GM23338 (cell line): ENCODE data around the gene RAD18.

Source experiments
- CREB1 ChIP-seq: fragments of 250-450 bp; sonication (Bioruptor Pico); IDR thresholded peaks from 2 replicates; pipeline ENCODE4 v1.5.0; 2020; ENCODE audit warnings: low read depth, mild to moderate bottlenecking, moderate library complexity
- EZH2 ChIP-seq: fragments of 200-600 bp; sonication (generic); IDR thresholded peaks from one replicate; pipeline ENCODE4 v1.8.0; 2017; ENCODE audit warnings: antibody characterized with exemption, mild to moderate bottlenecking, low read depth; ENCODE audit not compliant: unreplicated experiment
- EZH2phosphoT487 ChIP-seq: fragments of 200-600 bp; sonication (generic); IDR thresholded peaks from one replicate; pipeline ENCODE4 v1.8.1; 2018; ENCODE audit warnings: antibody characterized with exemption; ENCODE audit not compliant: unreplicated experiment
- NANOG ChIP-seq: IDR thresholded peaks from 2 replicates; pipeline ENCODE4 v1.6.1; 2016; ENCODE audit warnings: antibody characterized with exemption, borderline replicate concordance
- POLR2AphosphoS5 ChIP-seq: IDR thresholded peaks from 2 replicates; pipeline ENCODE4 v1.6.1; 2016; ENCODE audit warnings: antibody characterized with exemption, low read depth
- TF ChIP-seq, protein P1 (sequence below): IDR thresholded peaks from one replicate; pipeline ENCODE4 v1.6.1; 2018; ENCODE audit warnings: antibody characterized with exemption; ENCODE audit not compliant: unreplicated experiment
- TF ChIP-seq, protein P2 (sequence below), 2 experiments: fragments of 200-600 bp in 1 of 2; sonication (generic) in 1 of 2; conservative IDR thresholded peaks; 2 replicates each; pipeline versions ENCODE4 v1.5.1 to v1.6.1; 2016 to 2017; ENCODE audit warnings: antibody characterized with exemption in 2 of 2, low read depth in 2 of 2, mild to moderate bottlenecking in 2 of 2, moderate library complexity in 1 of 2

DNA sequence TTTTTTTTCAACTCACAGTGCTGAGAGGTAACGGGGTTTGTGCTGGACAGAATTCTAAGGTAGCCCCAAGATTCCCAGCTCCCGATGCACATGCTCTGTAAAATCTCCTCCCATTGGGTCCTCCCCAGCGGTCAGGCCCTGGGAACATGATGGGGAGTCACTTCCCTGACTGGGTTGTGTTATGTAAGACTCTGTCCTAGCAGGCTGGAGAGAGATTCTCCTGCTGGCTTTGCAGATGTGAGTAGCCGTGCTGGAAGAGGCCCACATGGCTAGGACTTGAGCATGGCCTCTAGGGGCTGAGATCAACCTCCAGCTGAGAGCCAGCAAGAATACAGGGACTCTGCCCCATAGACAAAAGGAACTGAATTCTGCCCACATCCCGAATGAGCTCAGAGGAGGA, 110.2 kb downstream of the RAD18 start:
- TF ChIP-seq, protein P1, sequence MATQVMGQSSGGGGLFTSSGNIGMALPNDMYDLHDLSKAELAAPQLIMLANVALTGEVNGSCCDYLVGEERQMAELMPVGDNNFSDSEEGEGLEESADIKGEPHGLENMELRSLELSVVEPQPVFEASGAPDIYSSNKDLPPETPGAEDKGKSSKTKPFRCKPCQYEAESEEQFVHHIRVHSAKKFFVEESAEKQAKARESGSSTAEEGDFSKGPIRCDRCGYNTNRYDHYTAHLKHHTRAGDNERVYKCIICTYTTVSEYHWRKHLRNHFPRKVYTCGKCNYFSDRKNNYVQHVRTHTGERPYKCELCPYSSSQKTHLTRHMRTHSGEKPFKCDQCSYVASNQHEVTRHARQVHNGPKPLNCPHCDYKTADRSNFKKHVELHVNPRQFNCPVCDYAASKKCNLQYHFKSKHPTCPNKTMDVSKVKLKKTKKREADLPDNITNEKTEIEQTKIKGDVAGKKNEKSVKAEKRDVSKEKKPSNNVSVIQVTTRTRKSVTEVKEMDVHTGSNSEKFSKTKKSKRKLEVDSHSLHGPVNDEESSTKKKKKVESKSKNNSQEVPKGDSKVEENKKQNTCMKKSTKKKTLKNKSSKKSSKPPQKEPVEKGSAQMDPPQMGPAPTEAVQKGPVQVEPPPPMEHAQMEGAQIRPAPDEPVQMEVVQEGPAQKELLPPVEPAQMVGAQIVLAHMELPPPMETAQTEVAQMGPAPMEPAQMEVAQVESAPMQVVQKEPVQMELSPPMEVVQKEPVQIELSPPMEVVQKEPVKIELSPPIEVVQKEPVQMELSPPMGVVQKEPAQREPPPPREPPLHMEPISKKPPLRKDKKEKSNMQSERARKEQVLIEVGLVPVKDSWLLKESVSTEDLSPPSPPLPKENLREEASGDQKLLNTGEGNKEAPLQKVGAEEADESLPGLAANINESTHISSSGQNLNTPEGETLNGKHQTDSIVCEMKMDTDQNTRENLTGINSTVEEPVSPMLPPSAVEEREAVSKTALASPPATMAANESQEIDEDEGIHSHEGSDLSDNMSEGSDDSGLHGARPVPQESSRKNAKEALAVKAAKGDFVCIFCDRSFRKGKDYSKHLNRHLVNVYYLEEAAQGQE: no peak
- TF ChIP-seq, protein P2, sequence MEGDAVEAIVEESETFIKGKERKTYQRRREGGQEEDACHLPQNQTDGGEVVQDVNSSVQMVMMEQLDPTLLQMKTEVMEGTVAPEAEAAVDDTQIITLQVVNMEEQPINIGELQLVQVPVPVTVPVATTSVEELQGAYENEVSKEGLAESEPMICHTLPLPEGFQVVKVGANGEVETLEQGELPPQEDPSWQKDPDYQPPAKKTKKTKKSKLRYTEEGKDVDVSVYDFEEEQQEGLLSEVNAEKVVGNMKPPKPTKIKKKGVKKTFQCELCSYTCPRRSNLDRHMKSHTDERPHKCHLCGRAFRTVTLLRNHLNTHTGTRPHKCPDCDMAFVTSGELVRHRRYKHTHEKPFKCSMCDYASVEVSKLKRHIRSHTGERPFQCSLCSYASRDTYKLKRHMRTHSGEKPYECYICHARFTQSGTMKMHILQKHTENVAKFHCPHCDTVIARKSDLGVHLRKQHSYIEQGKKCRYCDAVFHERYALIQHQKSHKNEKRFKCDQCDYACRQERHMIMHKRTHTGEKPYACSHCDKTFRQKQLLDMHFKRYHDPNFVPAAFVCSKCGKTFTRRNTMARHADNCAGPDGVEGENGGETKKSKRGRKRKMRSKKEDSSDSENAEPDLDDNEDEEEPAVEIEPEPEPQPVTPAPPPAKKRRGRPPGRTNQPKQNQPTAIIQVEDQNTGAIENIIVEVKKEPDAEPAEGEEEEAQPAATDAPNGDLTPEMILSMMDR (conservative IDR thresholded peaks at IDR 0.05; ENCODE audit: low read depth in 2 of 2): no peak
- TF ChIP-seq CREB1 (CRISPR knock-in tag): no peak
- no peak for TF ChIP-seq EZH2
- no peak for TF ChIP-seq POLR2AphosphoS5
- no peak for TF ChIP-seq EZH2phosphoT487
- TF ChIP-seq NANOG: no peak
